ENCODE results near the gene C3orf70.
"Not testable (repeated sequence)": the region's sequence is repeated elsewhere in the genome, so short reads cannot be mapped to it uniquely, and the experiment has no call there.

C3orf70 gene

DNA sequence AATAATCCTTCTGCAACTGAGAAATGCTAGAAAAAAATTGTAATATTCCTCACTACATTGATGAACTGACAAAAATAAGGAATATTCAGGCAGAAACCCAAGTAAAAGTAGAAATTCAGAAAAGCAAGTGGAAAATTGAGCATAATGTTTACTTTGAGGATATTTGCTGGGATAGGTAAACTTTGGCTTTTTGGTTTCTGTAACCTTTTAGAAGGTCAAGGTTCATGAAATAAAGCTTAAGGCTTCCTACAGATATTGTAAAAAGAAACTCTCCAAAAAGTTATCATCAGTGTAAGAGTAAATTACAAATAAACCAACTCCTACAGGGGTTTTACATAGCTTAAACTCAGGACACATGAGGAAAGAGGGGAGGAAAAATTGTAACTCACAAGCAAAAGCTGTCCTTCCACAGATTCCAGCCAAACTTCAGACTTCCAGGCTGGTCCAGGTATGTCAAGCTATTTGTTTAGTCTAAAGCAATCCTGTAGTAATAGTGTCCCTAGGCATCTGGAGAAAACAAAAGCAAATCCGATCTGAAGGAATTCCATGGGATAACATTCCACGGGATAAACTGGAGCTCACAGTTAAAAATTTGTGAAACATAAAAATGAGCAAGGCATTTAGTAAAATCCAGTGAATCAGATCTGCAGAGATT, 21.1 kb downstream of the C3orf70 start:
- H3K36me3 Mint-ChIP-seq (ENCODE audit: low read depth), result no peaks in the 10 kb centered on the region

DNA sequence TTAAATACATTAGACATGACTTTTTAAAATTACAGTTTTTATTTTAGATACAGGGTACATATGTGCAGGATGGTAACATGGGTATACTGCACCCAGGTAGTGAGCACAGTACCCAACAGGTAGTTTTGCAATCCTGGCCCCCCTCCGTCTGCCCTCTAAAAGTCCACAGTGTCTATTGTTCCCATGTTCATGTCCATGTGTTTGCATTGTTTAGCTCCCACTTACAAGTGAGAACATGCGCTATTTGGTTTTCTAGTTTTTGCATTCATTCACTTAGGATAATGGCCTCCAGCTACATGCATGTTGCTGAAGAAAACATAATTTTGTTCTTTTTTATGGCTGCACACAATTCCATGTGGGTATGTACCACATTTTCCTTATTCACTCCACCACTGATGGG, 23.8 kb downstream of the C3orf70 start:
- peaks cover 13% of the 10 kb centered on the region for H3K27me3 Mint-ChIP-seq (ENCODE audit: low read depth)
- no peak for DNase-seq (ENCODE audit: low spot score)
- no peak overlapping the region for H3K27ac Mint-ChIP-seq
- H3K36me3 Mint-ChIP-seq (ENCODE audit: low read depth), result no peaks in the 10 kb centered on the region
- H3K4me3 Mint-ChIP-seq, result no peak overlapping the region
- no peaks in the 10 kb centered on the region for H3K4me1 Mint-ChIP-seq (ENCODE audit: low read depth)
- no peaks in the 10 kb centered on the region for H3K9me3 Mint-ChIP-seq

More for the DNA sequence above, 21.1 kb downstream of the C3orf70 start:
- Mint-ChIP-seq H3K27ac (no peak overlapping the region), H3K4me3 (no peak overlapping the region), H3K4me1 (ENCODE audit: low read depth) (no peaks in the 10 kb centered on the region), H3K9me3 (no peaks in the 10 kb centered on the region), H3K27me3 (ENCODE audit: low read depth) (peaks cover 19% of the 10 kb centered on the region)
- no peak for DNase-seq (ENCODE audit: low spot score)

DNA sequence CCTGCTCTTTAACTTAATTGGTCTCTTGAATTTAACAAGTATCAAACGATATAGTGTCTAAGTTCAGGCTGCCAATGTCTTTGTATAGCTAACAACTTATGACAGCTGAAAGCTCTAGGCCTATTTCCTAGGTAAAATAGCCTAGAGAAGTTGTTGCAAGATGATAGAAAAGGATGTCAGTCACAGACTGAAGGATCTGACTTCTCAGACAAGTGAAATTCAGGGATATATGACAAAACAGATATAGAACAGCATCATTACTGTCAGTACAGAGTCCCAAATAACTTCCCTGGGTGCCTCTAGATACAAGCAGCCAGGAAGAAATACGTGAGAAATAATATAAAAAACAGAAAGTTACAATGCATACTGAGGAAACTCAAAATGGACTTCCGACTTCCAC, 26.7 kb downstream of the C3orf70 start:
- H3K4me1 Mint-ChIP-seq (ENCODE audit: low read depth), result no peaks in the 10 kb centered on the region
- H3K4me3 Mint-ChIP-seq, result no peak overlapping the region
- no peaks in the 10 kb centered on the region for H3K36me3 Mint-ChIP-seq (ENCODE audit: low read depth)
- H3K27me3 Mint-ChIP-seq (ENCODE audit: low read depth), result peaks cover 4% of the 10 kb centered on the region
- no peak overlapping the region for H3K27ac Mint-ChIP-seq
- no peaks in the 10 kb centered on the region for H3K9me3 Mint-ChIP-seq
- no peak for DNase-seq (ENCODE audit: low spot score)

DNA sequence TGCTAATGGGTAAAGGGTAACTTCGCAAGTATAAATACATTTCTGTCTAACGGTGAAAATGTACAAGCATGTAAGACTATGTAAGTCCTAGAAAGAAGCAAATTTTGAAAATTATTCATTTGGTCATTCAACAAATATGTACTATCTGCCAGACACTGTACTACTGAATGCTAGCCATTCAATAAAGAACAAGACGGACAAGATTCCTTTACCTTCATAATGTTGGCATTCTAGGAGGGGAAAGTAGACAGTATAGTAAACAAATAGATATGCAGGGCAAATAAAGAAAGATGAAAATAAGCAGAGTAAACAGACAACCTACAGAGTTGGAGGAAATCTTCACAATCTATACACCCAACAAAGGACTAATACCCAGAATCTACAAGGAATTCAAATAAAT, 32.7 kb downstream of the C3orf70 start:
- H3K36me3 Mint-ChIP-seq (ENCODE audit: low read depth), result no peaks in the 10 kb centered on the region
- no peak for DNase-seq (ENCODE audit: low spot score)
- no peak overlapping the region for H3K27ac Mint-ChIP-seq
- H3K27me3 Mint-ChIP-seq (ENCODE audit: low read depth), result peaks cover 12% of the 10 kb centered on the region
- no peaks in the 10 kb centered on the region for H3K4me1 Mint-ChIP-seq (ENCODE audit: low read depth)
- no peak overlapping the region for H3K4me3 Mint-ChIP-seq
- H3K9me3 Mint-ChIP-seq, result no peaks in the 10 kb centered on the region

DNA sequence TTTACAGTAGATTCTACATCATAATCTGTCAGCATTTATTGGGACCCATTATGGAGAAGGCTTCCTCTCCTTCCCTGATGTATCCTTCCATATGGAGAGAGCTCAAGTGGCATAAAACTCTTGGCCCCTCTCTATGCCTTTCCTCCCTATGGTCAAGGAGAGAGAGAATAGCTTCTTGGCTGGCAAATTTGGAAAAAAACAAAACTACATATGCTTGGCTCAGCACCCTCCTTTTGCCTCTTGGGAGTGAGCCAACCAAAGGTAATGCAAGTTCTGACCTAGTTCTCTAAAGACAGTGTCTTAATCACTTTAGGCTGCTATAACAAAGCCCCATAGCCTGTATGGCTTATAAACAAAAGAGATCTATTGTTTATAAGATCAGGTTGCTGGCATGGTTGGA, 37.5 kb downstream of the C3orf70 start:
- no peak for DNase-seq (ENCODE audit: low spot score)
- H3K9me3 Mint-ChIP-seq, result no peaks in the 10 kb centered on the region
- no peaks in the 10 kb centered on the region for H3K36me3 Mint-ChIP-seq (ENCODE audit: low read depth)
- H3K4me1 Mint-ChIP-seq (ENCODE audit: low read depth), result no peaks in the 10 kb centered on the region
- no peak overlapping the region for H3K27ac Mint-ChIP-seq
- peaks cover 18% of the 10 kb centered on the region for H3K27me3 Mint-ChIP-seq (ENCODE audit: low read depth)
- H3K4me3 Mint-ChIP-seq, result no peak overlapping the region

DNA sequence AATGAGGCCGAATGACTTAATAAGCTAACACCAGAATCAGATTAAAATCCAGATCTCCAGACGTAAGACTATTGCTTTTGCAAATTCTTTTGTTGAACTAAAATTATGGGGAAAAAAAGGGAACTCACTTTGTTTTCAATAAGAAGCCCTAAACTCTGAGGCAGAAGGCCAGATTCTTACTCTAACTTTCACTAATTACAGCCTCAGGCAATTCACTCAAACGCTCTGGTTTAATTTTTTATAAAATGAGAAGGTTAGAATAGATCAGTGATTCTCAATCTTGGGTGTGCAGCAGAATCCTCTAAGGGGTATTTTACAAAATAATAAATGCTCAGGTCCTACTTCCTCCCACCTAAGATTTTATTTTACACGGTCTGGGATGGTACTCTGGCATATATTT, 38.1 kb downstream of the C3orf70 start:
- Mint-ChIP-seq H3K4me1 (ENCODE audit: low read depth) (no peaks in the 10 kb centered on the region), H3K9me3 (no peaks in the 10 kb centered on the region), H3K36me3 (ENCODE audit: low read depth) (no peaks in the 10 kb centered on the region), H3K27me3 (ENCODE audit: low read depth) (peaks cover 14% of the 10 kb centered on the region), H3K27ac (no peak overlapping the region), H3K4me3 (no peak overlapping the region)
- DNase-seq (ENCODE audit: low spot score), result no peak

DNA sequence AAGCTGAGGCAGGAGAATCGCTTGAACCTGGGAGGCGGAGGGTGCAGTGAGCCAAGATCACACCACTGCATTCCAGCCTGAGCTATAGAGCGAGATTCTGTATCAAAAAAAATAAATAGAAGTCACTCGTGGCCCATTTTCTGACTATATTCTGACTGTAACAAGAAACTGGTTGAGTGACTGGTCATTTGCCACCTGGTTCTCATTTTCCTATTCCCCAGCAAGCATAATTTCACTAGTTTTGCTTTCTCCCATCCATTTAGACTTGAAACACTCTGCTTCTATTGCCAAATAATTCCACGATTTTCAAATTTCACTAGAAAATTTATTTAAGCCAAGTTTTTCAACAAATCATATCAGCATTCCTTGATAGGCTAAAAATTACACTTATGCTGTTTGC, 40.7 kb downstream of the C3orf70 start:
- H3K9me3 Mint-ChIP-seq, result no peaks in the 10 kb centered on the region
- no peaks in the 10 kb centered on the region for H3K36me3 Mint-ChIP-seq (ENCODE audit: low read depth)
- no peak overlapping the region for H3K4me3 Mint-ChIP-seq
- H3K27me3 Mint-ChIP-seq (ENCODE audit: low read depth), result peaks cover 9% of the 10 kb centered on the region
- no peak for DNase-seq (ENCODE audit: low spot score)
- H3K27ac Mint-ChIP-seq, result no peak overlapping the region
- no peaks in the 10 kb centered on the region for H3K4me1 Mint-ChIP-seq (ENCODE audit: low read depth)

DNA sequence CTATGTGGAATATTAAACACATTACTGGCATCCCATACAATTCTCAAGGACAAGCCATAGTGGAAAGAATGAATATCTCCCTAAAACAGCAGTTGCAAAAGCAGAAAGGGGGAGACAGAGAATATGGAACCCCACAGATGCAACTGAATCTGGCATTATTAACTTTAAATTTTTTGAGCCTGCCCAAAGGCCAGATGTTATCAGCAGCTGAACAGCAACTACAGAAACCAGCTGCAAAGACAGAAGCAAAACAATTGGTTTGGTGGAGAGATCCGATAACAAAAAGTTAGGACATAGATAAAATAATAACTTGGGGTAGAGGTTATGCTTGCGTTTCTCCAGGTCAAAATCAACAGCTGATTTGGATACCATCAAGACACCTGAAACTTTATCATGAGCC, 43.8 kb downstream of the C3orf70 start:
- H3K27ac Mint-ChIP-seq; H3K4me1 Mint-ChIP-seq (ENCODE audit: low read depth); H3K4me3 Mint-ChIP-seq; DNase-seq (ENCODE audit: low spot score); H3K36me3 Mint-ChIP-seq (ENCODE audit: low read depth); H3K27me3 Mint-ChIP-seq (ENCODE audit: low read depth); H3K9me3 Mint-ChIP-seq: not testable (repeated sequence)

DNA sequence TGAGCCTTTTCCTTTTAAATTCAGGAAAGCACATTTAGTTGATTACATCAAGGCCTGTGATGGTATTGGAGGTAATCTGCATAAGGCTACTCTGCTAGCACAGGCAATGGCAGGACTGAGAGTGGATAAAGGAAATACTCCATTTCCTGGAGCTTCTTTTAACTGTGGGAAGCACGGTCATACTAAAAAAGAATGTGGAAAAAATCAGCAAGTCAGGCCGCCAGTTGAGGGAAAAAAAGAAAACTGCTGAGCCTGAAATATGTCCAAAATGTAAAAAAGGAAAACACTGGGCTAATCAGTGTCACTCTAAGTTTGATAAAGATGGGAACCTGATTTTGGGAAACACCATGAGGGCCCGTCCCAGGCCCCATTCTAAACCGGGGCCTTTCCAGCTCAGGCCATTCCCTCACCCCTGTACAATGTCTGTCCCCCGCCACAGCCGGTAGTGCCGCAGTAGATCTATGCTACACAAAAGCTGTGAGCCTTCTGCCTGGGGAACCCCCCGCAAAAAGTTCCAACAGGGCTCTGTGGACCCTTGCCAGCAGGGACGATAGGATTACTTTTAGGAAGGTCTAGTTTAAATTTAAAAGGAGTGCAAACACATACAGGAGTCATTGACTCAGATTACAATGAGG, 46.5 kb downstream of the C3orf70 start:
- H3K27me3 Mint-ChIP-seq (ENCODE audit: low read depth); H3K9me3 Mint-ChIP-seq: not testable (repeated sequence)

DNA sequence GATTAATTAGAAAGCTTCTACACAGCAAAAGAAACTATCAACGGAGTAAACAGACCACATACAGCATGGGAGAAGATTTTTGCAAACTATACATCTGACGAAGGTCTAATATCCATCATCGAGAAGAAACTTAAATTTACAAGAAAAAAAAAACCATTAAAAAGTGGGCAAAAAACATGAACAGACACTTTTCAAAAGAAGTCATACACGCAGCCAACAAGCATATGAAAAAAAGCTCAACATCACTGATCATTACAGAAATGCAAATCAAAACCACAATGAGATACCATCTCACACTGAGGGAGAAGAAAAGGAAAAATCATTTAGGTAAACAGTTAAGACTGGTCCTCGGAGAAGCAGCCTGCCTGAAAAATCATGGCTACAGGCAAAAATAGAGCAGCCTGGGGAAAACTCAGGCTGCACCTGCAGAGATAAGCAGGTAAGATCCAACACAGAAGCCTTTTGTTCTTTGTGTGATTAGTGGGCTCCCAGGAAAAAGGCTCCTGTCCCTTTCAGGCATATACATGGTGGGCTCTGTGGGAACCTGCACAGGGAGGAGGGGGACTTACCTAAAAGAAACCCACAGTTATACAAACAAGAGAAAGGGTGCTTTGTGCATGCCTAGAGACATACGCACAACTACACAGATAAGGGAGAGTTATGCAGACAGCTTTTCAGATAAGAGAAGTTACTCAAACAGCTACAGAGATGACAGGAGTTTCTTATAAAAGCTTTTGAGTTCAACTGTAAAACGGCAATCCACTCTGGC, 49.3 kb downstream of the C3orf70 start:
- H3K9me3 Mint-ChIP-seq, result peaks cover 9% of the 10 kb centered on the region
- peaks cover 13% of the 10 kb centered on the region for H3K27me3 Mint-ChIP-seq (ENCODE audit: low read depth)
- H3K36me3 Mint-ChIP-seq (ENCODE audit: low read depth), result no peaks in the 10 kb centered on the region
- H3K27ac Mint-ChIP-seq, result no peak overlapping the region
- no peak for DNase-seq (ENCODE audit: low spot score)
- no peaks in the 10 kb centered on the region for H3K4me1 Mint-ChIP-seq (ENCODE audit: low read depth)
- no peak overlapping the region for H3K4me3 Mint-ChIP-seq

More for the DNA sequence above, 46.5 kb downstream of the C3orf70 start:
- H3K27ac Mint-ChIP-seq; H3K4me3 Mint-ChIP-seq; H3K36me3 Mint-ChIP-seq (ENCODE audit: low read depth); DNase-seq (ENCODE audit: low spot score); H3K4me1 Mint-ChIP-seq (ENCODE audit: low read depth): not testable (repeated sequence)

DNA sequence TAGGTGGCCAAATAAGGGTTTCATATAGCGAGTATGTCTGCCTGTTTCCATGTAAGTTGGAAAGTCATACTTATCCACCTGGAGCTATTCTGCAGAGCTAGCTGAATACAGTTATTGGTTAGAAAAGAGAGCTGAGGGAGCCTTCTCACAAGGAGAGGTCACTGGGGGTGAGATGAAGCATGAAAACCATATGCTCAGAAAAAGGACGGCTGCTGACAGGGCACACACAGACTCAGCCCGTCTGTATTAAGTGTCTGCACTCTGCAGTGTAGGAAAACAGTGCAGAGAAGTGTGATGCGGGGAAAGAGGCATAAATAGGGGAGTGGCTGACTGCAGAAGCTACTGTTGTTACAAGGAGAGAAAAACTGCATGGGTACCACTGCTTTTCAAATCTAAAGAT, 58.2 kb downstream of the C3orf70 start:
- DNase-seq (ENCODE audit: low spot score), result no peak
- Mint-ChIP-seq H3K36me3 (ENCODE audit: low read depth) (no peaks in the 10 kb centered on the region), H3K27me3 (ENCODE audit: low read depth) (peaks cover 4% of the 10 kb centered on the region), H3K4me1 (ENCODE audit: low read depth) (no peaks in the 10 kb centered on the region), H3K4me3 (no peak overlapping the region), H3K27ac (no peak overlapping the region), H3K9me3 (no peaks in the 10 kb centered on the region)

DNA sequence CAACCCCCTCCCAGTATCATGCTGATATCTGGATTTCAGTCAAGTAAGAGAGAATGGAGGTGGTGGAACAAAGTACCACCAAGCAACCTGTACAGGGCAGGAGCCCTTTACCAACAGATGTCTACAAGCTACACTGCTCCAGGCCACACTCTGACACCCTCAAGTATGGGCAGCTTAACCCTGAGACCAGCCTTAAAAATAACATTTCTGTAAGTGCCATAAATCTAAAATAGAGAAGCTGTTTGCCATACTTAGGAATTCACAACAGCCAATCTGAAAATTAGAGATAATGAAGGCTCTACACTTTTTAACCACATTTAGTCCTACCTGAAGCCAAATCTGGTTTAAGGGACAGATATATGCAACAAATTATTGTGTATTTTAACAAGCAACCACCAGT, 59.7 kb downstream of the C3orf70 start:
- H3K27me3 Mint-ChIP-seq (ENCODE audit: low read depth), result peaks cover 2% of the 10 kb centered on the region
- H3K4me1 Mint-ChIP-seq (ENCODE audit: low read depth), result no peaks in the 10 kb centered on the region
- no peak overlapping the region for H3K27ac Mint-ChIP-seq
- H3K36me3 Mint-ChIP-seq (ENCODE audit: low read depth), result no peaks in the 10 kb centered on the region
- H3K9me3 Mint-ChIP-seq, result no peaks in the 10 kb centered on the region
- no peak overlapping the region for H3K4me3 Mint-ChIP-seq
- DNase-seq (ENCODE audit: low spot score), result no peak

DNA sequence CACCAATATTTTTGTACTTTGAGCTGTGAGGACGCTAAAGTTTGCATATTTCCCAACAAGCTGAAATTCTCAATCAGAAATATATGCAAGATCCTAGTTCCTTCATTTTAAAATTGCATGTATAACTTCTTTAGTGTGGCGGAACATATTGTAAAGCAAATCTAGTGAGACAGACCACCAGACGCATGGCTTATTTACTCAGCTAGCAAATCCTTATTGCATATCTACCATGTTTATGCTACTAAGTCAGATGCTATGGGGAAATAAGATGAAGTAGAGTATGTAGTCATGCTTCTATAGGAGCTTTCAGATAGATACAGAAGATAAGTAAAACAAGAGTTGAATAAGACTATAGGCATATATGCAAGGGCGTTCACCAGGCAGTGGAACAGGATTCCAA, 62.0 kb downstream of the C3orf70 start:
- DNase-seq (ENCODE audit: low spot score), result no peak
- Mint-ChIP-seq H3K36me3 (ENCODE audit: low read depth) (no peaks in the 10 kb centered on the region), H3K9me3 (no peaks in the 10 kb centered on the region), H3K4me1 (ENCODE audit: low read depth) (no peaks in the 10 kb centered on the region), H3K27ac (no peak overlapping the region), H3K27me3 (ENCODE audit: low read depth) (peaks cover 8% of the 10 kb centered on the region), H3K4me3 (no peak overlapping the region)

DNA sequence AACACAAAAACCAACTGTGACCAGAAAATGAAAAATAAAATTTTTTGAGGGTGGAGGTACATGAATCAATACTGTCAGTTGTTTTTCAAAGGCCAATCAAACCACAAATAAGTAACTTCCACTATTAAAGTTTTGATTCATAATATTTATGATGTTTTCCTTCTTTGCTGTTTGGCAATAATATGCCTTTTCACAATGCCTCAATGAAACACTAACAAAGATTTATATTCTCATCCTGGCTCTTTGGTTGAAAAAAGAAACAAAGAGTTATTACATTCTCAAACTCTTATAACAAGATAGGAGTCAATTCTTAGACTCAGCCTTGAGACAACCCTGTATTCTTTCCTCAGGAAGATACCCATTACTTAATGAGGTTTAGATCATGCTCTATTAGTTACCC, 63.1 kb downstream of the C3orf70 start:
- Mint-ChIP-seq H3K36me3 (ENCODE audit: low read depth) (no peaks in the 10 kb centered on the region), H3K4me1 (ENCODE audit: low read depth) (no peaks in the 10 kb centered on the region), H3K27ac (no peak overlapping the region), H3K4me3 (no peak overlapping the region), H3K9me3 (no peaks in the 10 kb centered on the region), H3K27me3 (ENCODE audit: low read depth) (peaks cover 9% of the 10 kb centered on the region)
- DNase-seq (ENCODE audit: low spot score), result no peak
